Thyroid gland (tissue), 4 donors: Measurements from ENCODE around the gene SP3. TPM values are rescaled to one million over a fixed set of nuclear protein-coding genes. Genes with fewer than 3 reads are reported as not detected.
A peak's percentile ranks its signal among the peaks of the same experiment; 100 is the strongest.

ENCODE experiments used
- DNase-seq, 2 donors: peaks; one replicate each; pipeline ENCODE4 v3.0.0-alpha.2; 2019
- H3K27ac ChIP-seq, 3 donors: fragments of 200-600 bp; sonication (generic); 1 replicate in 2 of 3; 2 replicates in 1 of 3; pipeline ENCODE4 v1.5.1; 2016 to 2019; ENCODE audit warnings: mild to moderate bottlenecking in 1 of 3, moderate library complexity in 1 of 3
- H3K27me3 ChIP-seq: fragments of 200-600 bp; sonication (generic); one replicate; pipeline ENCODE4 v1.5.1; 2019
- H3K36me3 ChIP-seq, 2 donors: fragments of 200-600 bp; sonication (generic); one replicate each; pipeline ENCODE4 v1.5.1; 2016 to 2019
- H3K4me1 ChIP-seq, 2 donors: fragments of 200-600 bp; sonication (generic); one replicate each; pipeline ENCODE4 v1.5.1; 2017 to 2019
- H3K4me3 ChIP-seq, 3 donors: fragments of 200-600 bp; sonication (generic); replicated peaks in 1 of 3; 1 replicate in 2 of 3; 2 replicates in 1 of 3; pipeline ENCODE4 v1.5.1; 2016; ENCODE audit warnings: mild to moderate bottlenecking in 1 of 3
- H3K9me3 ChIP-seq: fragments of 200-600 bp; sonication (generic); one replicate; pipeline ENCODE4 v1.5.1; 2017
- POLR2A ChIP-seq, 2 donors: fragments of 450-650 bp; IDR thresholded peaks; one replicate each; pipeline ENCODE4 v1.6.1; 2017; ENCODE audit warnings: antibody characterized with exemption in 2 of 2, mild to moderate bottlenecking in 2 of 2, moderate library complexity in 1 of 2
- WGBS, 2 donors: methylation state at CpG; one replicate each; pipeline ENCODE4 v1.1.5; 2017; 5-methylcytosine and 5-hydroxymethylcytosine counted together
- intact Hi-C: fragments of 100-400 bp; cut with DNase I; formaldehyde crosslinking; loops from one replicate; pipeline ENCODE4 v1.15.1; 2023
- total RNA-seq, 4 donors: library from RNA; depleted of rRNA; stranded (reverse); fragments of >200 nt; gene quantifications; one replicate each; pipeline ENCODE4 v1.2.3, GENCODE V29; 2016
- TF ChIP-seq, protein P1 (sequence below), 6 experiments: fragments of 200-600 bp in 3 of 6; fragments of 450-650 bp in 3 of 6; sonication (generic) in 3 of 6; IDR thresholded peaks; one replicate each; pipeline ENCODE4 v1.5.1; 2016 to 2019; ENCODE audit warnings: antibody characterized with exemption in 6 of 6, mild to moderate bottlenecking in 2 of 6, inconsistent platforms in 1 of 6, moderate library complexity in 1 of 6

SP3 gene
- total RNA-seq, 4 donors from 2014 or later, result 152 to 237 (median 186) TPM

DNA sequence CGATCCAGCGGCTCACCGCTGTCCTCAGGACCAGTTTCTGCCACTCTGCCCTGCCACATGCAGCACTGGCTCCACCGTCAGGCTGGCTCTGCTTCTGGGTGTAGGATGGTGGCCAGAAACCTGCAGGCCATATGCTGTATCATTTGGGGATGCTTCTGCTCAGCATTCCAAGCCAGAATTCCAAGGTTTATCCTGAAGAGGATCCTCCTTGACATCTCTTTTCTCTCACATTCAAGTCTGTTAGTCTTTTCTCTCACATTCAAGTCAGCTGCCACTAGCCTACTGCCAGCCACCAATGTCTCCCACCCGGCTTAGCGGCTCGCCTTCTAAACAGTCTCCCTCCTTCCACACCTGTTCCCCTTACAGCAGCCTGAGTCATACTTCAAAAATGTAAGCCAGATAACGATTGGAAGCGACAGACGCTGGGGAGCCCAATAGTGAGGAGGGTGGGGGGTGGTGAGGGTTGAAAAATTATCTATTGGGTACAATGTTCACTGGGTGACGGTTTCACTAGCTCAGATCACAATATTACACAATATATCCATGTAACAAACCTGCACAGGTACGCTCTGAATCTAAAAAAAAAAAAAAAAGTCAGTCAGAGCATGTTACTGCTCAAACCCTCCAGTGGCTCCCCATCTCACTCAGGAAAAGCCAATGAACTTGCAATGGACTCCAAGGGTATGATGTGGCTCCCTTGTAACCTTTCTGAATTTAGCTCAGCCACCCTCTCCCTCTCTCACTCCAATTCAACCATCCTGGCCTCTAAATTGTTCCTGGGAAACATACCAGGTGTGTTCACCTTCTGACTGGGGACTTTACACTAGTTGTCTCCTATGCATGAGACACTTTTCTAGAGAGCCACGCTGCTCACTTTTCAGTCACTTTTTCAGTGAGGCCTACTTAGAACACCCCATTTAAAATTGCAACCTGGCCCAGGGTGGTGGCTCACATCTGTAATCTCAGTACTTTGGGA, 38.8 kb upstream of the SP3 start:
- no peaks in the 10 kb centered on the region for H3K9me3 ChIP-seq
- TF ChIP-seq, protein P1, sequence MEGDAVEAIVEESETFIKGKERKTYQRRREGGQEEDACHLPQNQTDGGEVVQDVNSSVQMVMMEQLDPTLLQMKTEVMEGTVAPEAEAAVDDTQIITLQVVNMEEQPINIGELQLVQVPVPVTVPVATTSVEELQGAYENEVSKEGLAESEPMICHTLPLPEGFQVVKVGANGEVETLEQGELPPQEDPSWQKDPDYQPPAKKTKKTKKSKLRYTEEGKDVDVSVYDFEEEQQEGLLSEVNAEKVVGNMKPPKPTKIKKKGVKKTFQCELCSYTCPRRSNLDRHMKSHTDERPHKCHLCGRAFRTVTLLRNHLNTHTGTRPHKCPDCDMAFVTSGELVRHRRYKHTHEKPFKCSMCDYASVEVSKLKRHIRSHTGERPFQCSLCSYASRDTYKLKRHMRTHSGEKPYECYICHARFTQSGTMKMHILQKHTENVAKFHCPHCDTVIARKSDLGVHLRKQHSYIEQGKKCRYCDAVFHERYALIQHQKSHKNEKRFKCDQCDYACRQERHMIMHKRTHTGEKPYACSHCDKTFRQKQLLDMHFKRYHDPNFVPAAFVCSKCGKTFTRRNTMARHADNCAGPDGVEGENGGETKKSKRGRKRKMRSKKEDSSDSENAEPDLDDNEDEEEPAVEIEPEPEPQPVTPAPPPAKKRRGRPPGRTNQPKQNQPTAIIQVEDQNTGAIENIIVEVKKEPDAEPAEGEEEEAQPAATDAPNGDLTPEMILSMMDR (IDR thresholded peaks at IDR 0.05), result no peak
- no peak for TF ChIP-seq POLR2A (IDR thresholded peaks at IDR 0.05)
- WGBS, 2 donors, result 94% methylated on average over 13 of the region's 13 CpGs
- intact Hi-C loops, result no loop called here
- H3K36me3 ChIP-seq, result no peaks in the 10 kb centered on the region
- H3K27ac ChIP-seq, result no peak overlapping the region
- DNase-seq, result no peak
- H3K4me3 ChIP-seq, result no peak overlapping the region
- H3K4me1 ChIP-seq, result peaks cover 15% of the 10 kb centered on the region in 2 donors
- H3K27me3 ChIP-seq, result no peaks in the 10 kb centered on the region

DNA sequence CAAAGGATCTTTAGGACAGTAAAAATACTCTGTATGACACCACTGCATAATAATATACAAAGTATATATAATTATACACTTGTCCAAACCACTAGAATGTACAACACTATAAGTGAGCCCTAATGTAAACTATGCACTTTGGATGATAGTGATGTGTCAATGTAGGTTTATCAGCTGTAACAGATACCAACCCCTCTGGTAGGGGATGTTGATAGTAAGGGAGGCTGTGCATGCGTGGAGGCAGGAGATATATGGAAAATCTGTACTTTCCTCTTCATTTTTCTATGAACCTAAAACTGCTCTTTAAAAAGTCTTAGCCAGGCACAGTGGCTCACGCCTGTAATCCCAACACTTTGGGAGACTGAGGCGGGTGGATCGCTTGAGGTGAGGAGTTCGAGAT, 37.5 kb upstream of the SP3 start:
- peaks cover 23 to 24% of the 10 kb centered on the region in 2 donors for H3K4me1 ChIP-seq
- WGBS, 2 donors, result 94 to 98% methylated on average over 5 of the region's 5 CpGs
- H3K36me3 ChIP-seq, result no peaks in the 10 kb centered on the region
- no peak overlapping the region for H3K27ac ChIP-seq
- TF ChIP-seq POLR2A (IDR thresholded peaks at IDR 0.05), result no peak
- TF ChIP-seq, protein P1 (IDR thresholded peaks at IDR 0.05), result no peak
- DNase-seq, result no peak
- intact Hi-C loops, result no loop called here
- no peaks in the 10 kb centered on the region for H3K27me3 ChIP-seq
- H3K4me3 ChIP-seq, result no peak overlapping the region
- no peaks in the 10 kb centered on the region for H3K9me3 ChIP-seq

DNA sequence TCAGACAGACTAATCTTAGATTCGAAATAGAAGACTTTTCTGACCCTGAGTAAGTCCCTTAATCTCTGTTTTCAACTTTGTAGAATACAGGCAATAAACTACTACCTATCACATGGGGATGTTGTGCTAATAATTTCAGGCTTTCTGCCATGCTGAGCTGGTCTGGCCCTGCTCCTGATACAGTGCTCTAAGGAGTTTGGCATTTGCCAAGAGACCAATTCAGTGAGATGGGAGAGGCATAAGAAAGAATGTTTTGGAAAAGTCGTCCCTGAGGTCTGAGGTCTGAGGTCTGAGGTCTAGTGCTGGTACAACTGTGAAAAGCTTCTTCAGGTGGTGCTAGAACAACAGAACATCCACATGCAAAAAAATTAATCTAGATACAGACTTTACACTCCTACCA, 35.9 kb upstream of the SP3 start:
- Histone ChIP-seq H3K36me3 (no peaks in the 10 kb centered on the region), H3K9me3 (no peaks in the 10 kb centered on the region), H3K4me3 (no peak overlapping the region), H3K27me3 (no peaks in the 10 kb centered on the region), H3K27ac (no peak overlapping the region), H3K4me1 (peaks cover 24 to 25% of the 10 kb centered on the region in 2 donors)
- no peak for DNase-seq
- no peak for TF ChIP-seq POLR2A (IDR thresholded peaks at IDR 0.05)
- TF ChIP-seq, protein P1 (IDR thresholded peaks at IDR 0.05), result no peak
- intact Hi-C loops, result no loop called here
- 46 to 71% methylated on average over 2 of the region's 2 CpGs for WGBS, 2 donors

- Histone ChIP-seq H3K4me3 (no peak overlapping the region), H3K9me3 (no peaks in the 10 kb centered on the region), H3K4me1 (peaks cover 24 to 25% of the 10 kb centered on the region in 2 donors), H3K36me3 (no peaks in the 10 kb centered on the region), H3K27me3 (no peaks in the 10 kb centered on the region), H3K27ac (no peak overlapping the region)
- 90 to 95% methylated on average over 2 of the region's 2 CpGs for WGBS, 2 donors
- TF ChIP-seq, protein P1 (IDR thresholded peaks at IDR 0.05), result no peak
- TF ChIP-seq POLR2A (IDR thresholded peaks at IDR 0.05), result no peak
- DNase-seq, result no peak
- intact Hi-C loops, result no loop called here
These were observed 34.6 kb upstream of the SP3 start for GRCh38 chr2:173999724-174000123.

DNA sequence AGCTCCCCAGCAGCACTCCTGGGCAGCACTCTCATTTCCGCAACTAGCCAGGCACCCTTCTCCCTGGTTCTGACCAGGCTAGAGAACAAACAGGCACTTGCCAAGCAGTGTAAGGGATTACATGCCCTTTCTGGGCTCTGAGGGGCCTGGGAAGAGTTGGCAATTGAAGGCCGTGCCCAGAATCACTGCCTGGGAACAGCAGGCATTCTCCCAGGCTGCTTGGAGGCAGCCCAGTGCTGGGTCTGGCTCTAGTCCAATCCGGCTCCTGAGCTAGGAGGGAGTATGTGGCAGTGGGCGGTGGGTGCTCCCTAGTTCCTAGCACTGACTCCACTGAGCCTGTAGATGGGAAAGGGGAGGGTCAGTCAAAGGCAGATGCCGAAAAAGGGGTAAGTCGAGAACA, 34.1 kb upstream of the SP3 start:
- Histone ChIP-seq H3K4me1 (peaks cover 24% of the 10 kb centered on the region in 2 donors), H3K4me3 (no peak overlapping the region), H3K27ac (no peak overlapping the region), H3K9me3 (no peaks in the 10 kb centered on the region), H3K36me3 (no peaks in the 10 kb centered on the region), H3K27me3 (no peaks in the 10 kb centered on the region)
- TF ChIP-seq POLR2A (IDR thresholded peaks at IDR 0.05), result no peak
- TF ChIP-seq, protein P1 (IDR thresholded peaks at IDR 0.05), result no peak
- intact Hi-C loops, result no loop called here
- peak; percentile 23 to 27 for DNase-seq
- 77 to 92% methylated on average over 5 to 6 of the region's 6 CpGs for WGBS, 2 donors
